ENCODE results near the gene AZIN2.

The AZIN2 gene

DNA sequence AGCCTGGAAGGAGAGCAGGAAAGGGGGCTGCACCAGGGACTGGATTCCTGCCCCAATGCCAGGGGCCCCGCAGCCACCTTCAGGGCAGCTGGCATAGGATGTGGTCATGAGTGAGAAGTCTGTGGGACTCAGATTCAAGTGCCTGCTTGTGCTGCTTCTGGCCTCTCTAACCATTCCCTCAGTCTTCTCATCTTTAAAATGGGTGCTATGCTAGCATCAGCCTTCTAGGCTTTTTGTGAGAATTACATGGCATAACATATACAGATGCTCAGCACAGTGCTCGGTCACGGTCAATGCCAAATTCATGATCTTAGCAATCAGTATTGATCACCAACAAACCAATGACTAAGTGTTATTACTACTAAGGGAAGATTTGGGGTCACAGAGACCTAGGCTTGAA is 77.4 kb downstream of the AZIN2 start:
- no peak for DNase-seq

DNA sequence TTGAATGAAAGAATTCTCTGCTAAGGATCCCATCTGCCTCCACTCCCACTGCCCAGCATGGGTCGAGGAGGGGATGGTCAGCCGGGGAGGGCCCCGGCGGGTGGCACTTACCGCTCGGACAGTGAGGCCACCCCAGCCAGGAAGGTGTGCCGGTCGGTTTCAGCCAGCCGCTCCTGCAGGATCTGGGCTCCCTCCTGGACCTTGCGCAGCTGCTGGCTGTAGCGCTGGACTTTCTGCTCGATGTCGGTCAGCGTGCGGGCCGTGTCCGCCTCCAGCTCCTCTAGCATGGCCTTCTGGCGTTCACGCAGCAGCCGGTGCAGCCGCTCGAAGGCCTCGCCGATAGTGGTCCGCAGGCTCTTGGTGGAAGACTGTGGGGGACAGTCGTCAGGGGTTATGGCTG is 78.6 kb downstream of the AZIN2 start:
- no peak for DNase-seq

DNA sequence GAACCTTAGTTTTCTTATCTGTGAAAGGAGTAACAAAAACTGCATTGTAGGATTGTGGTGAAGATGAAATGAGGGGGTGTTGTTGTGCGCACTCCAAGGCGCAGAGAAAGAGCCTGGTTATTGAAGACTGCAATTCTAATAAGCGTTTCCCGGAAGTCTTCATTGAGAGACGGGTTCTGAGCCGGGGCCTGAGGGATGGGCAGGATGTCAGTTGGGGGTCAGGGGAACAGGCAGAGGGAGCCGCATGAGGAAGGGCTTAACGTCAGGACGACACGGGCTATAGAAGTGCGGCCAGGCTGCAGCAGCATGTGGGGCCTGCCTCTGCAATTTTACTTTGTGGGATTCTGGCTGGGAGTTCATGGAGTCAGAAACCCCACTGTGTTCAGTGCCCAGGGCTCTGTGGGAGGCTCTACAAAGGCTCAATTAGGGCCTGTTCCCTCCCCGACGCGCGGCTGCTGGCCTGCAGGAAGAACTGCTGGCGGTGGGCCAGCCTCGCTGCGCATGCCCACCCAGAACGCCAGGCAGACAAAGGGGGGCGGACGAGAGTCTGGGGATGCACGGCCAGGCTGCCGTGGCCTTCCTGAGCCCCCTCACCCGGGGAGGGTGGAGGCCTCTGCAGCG is 80.2 kb downstream of the AZIN2 start:
- peak; percentile 84 for DNase-seq

DNA sequence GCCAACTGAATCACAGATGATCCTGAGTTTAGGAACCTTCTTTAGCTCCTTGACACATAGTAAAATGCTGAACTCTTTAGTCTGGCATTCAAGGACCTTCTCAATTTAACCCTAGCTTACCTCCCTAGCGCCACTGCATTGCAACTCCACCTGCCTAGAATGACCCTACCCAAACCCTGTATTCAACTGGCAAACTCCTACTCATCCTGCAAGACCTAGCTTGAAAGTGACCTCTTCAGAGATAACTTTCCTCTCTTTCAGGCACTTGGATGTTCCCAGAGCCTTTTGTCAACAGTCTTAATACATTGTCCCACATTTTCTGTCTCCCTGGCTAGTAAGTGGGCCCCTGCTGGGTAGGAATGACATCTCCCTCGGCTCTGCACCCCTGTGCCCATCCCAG is 81.2 kb downstream of the AZIN2 start:
- DNase-seq: no peak

DNA sequence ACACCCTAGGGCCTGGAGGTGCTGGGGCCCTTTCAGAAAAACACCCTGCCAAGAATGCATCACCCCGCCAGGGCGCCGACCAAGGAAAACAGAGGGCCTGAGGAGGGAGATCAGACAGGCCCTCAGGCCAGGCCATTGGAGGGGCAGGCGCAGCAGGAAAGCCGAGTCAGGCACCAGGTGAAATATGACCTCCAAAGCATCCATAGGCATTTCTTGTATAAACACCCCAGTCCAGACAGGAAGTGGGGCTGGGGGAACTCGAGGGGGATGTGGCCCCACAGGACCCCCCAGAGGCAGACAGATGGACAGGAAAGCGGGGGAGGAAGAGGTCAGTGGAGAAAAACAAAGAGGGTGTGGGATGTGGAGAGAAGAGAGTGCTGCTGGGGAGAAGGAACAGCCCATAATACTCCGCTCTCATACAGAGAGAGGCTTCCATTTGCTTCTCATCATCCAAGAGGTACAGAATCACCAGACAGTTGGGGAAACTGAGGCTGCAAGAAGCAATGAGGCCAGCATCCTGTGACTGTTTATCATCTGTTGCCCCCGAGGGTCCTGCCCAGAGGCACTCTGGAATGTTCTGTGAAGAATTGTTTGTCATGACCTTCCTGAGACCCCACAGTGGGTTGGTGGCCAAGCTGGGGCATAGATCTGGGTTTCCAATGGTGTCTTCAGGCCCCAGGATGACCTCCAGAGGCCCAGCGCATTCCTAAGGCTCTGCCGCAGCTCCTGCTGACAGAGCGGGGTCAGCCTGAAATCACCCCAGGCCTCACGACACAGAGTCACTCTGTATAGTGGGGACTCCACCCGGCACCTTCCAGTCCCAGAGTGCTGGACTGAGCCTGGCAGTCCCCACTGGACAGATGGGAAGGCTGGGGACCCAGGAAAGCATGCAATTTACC is 82.9 kb downstream of the AZIN2 start:
- peak; percentile 53 for DNase-seq

DNA sequence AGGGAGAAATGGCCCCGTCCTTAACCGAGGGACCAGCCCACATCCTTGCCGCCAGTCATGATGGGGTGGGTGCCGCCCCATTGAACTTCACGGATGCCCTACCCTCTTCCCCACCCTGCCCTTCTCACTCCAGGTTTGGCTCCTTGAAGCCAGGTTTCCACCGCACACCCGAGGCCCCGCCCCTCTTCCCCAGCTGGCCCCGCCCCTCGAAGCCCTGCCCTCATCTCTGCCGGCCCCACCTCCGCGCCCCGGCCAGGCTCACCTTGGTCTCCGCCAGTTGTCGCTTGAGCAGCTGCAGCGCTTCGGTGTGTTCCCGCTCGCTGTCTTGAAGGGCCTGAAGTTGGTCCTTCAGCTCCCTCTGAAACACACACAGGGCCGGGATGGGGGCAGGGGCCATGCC is 84.3 kb downstream of the AZIN2 start:
- DNase-seq: no peak

DNA sequence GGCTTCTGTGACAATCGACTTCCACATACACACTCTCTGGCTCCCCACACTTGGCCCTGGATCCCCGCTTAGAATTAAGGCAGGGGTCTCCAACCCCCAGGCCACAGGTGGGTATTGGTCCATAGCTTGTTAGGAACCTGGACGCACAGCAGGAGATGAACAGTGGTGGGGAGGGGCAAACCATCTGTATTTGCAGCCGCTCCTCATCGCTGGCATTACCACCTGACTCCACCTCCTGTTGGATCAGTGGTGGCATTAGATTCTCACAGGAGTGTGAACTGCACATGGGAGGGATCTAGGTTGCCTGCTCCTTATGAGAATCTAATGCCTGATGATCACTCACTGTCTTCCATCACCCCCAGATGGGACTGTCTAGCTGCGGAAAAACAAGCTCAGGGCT is 84.9 kb downstream of the AZIN2 start:
- no peak for DNase-seq

DNA sequence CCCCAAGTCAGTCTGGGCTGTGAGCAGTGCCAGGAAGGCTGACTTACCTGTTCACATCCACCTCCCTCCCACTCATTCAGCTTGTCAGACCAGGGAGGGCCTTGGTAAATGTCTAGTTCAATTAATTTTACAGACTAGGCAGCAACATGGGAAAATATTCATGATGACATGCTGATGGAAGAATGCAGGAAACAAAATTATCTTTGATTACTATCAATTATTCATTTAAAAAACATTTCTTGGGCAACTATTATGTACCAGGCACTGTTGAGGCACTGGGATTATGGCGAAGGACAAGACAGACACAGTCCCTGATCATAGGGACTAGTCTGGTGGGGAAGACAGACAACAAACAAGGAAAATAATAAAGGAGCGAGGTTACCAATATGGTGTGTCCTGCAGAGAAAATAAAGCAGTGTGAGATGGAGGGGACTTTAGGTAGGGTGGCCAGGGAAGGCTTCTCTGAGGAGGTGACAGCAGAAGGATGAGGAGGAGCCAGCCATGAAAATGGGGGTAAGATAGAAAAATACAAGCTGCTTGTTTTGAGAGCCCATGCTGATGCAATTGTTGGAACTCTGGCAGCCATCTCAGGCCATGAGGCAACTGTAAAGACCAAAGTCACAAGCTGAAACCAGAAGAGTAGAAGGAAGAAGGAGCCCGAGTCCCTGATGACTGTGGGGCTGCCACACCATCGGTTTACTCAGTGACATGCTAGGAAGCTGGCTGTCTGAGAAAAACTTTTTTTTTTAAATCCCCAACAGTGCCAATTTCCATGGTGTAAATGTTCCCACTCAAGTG is 86.9 kb downstream of the AZIN2 start:
- peak; percentile 28 for DNase-seq

DNA sequence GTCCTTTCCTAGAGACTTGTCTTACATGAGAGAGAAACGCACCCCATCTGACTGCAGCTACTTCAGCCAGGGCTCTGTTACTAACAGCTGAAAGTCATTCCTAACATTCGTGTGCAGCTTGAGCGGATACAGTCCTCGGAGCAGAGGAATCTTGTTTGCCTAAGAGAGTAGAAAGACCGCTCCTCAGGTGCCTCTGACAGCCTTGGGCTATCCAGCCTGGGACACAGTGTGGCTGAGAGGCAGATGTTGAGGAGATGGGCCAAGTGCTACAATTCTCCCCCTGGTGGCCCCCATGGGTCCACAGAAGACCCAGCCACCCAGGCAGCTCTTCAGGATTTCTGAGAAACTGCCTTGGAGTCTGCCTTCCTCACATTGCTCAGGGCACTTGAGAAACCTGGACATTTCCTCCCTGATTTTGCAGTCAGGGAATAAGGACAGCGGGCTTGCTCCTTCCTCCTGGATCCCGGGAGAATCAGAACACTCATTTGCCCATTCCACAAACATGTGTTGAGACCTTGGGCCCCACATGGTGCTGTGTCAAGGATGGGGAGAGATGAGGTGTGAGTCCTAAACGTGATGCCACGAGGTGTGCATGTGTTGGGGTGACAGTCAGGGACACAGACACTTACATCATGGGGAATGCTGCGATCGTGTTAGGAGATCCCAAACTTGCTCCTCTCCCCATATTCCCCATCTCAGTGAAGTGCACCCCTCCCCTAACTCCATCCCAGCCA is 87.8 kb downstream of the AZIN2 start:
- peak; percentile 45 for DNase-seq

DNA sequence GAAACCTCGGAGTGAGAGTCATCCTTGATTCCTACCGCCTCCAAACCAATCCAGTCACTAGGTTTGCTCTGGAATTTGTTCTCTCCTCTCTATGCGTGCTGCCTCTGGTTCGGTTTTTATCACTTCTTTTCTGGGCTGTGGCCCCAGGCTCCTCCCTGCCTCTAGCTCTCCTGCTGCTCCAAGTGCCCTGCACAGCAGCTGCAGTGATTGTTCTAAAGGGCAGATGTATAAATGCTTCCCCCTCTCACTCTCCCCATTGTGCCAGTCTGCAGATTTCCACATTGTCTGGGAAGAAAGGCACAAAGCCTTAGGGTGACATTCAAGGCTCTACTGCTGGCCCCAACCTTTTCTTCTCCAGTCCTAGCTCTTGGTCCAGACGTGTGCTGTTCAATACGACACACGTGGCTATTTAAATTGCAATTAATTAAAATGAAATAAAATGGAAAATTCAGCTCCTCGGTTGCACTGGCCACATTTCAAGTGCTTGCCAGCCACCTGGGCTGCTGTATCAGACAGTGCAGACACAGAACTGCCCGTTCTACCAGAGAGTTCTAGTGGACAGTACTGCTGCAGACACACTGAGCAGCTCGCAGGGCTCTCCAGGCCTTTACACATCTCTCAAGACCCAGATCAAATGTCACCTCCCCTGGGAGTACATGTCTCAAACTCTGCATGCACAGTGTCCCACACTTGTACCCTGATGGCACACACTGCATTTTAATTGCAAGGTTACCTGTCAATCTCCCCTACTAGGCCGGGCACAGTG is 88.5 kb downstream of the AZIN2 start:
- DNase-seq: peak; percentile 34

All from right forelimb (tissue), 1 donor.